Progenitor cell of endocrine pancreas (in vitro differentiated cells): ENCODE data around the gene MYO19. TPM values are rescaled to one million over a fixed set of nuclear protein-coding genes. Genes with fewer than 3 reads are reported as not detected.
"Not testable (repeated sequence)": the region's sequence is repeated elsewhere in the genome, so short reads cannot be mapped to it uniquely, and the experiment has no call there.

Experiments used
- DNase-seq: peaks from one replicate; pipeline ENCODE4 v3.0.0; 2021; ENCODE audit warnings: low spot score; ENCODE audit not compliant: unreplicated experiment
- H3K27ac Mint-ChIP-seq: 2 replicates; pipeline ENCODE4 v1.8.0; 2021; ENCODE audit warnings: mild to moderate bottlenecking, moderate library complexity, mixed read lengths
- H3K27me3 Mint-ChIP-seq: 2 replicates; pipeline ENCODE4 v1.8.0; 2021; ENCODE audit warnings: mixed read lengths
- H3K36me3 Mint-ChIP-seq: 2 replicates; pipeline ENCODE4 v1.8.0; 2022; ENCODE audit warnings: mixed read lengths; ENCODE audit not compliant: insufficient read depth
- H3K4me1 Mint-ChIP-seq: 2 replicates; pipeline ENCODE4 v1.8.0; 2021; ENCODE audit warnings: low read depth, mixed read lengths
- H3K4me3 Mint-ChIP-seq: 2 replicates; pipeline ENCODE4 v1.8.0; 2021; ENCODE audit warnings: low read depth, mild to moderate bottlenecking, moderate library complexity, mixed read lengths
- H3K9me3 Mint-ChIP-seq: 2 replicates; pipeline ENCODE4 v1.8.0; 2021; ENCODE audit warnings: low read depth, mixed read lengths
- CTCF ChIP-seq: fragments of 200-600 bp; sonication (generic); IDR thresholded peaks from one replicate; pipeline ENCODE4 v1.5.0; 2021; ENCODE audit warnings: antibody characterized with exemption, mild to moderate bottlenecking; ENCODE audit not compliant: unreplicated experiment
- total RNA-seq: library from RNA; stranded (reverse); gene quantifications from 2 replicates; pipeline ENCODE4 v1.2.1, GENCODE V29; 2021

MYO19 gene
- total RNA-seq, 1 donor from 2014 or later, result 82.2 TPM

GRCh38 chr17:36510636-36511035 is 24.0 kb downstream of the MYO19 start:
- H3K4me3 Mint-ChIP-seq, result no peak overlapping the region
- no peak for TF ChIP-seq CTCF
- H3K4me1 Mint-ChIP-seq, result no peaks in the 10 kb centered on the region
- peaks cover 3% of the 10 kb centered on the region for H3K36me3 Mint-ChIP-seq
- H3K9me3 Mint-ChIP-seq, result no peaks in the 10 kb centered on the region
- DNase-seq, result no peak
- no peak overlapping the region for H3K27ac Mint-ChIP-seq
- H3K27me3 Mint-ChIP-seq, result no peaks in the 10 kb centered on the region

DNA sequence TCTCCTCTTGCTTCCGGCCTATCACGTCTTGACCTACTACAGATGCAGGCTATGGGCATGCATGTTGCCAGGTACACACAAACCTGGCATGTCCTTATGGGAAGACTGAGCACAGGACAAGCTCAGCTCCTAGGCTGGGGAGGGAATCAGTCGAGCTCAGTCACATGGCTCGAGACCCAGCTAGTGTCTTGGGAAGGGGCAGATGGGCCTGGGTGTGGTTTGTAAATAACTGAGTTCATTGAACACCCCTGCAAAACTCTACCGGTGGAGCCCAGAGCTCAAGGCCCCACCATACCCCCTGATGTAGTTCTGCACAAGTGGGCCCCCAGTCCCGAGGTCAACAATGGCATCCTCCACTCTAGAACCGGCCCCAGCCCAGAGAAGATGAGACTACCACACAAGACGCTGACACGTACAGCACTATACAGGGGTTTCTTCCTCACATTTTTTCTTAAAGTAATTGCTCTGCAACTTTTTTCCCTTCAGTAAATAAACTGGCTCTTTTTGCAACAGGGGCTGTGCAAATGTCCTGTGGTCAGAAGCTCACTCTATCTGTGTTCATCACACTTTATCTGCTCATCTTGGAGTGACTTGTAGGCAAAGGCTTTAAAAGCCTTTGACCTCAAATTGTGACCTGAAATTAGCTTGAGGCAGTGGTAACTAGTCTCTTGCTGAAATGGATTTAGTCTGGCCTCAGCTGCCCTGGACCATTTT is 25.2 kb downstream of the MYO19 start:
- Mint-ChIP-seq H3K27me3 (no peaks in the 10 kb centered on the region), H3K27ac (no peak overlapping the region), H3K4me3 (no peak overlapping the region), H3K36me3 (peaks cover 5% of the 10 kb centered on the region), H3K9me3 (no peaks in the 10 kb centered on the region), H3K4me1 (no peaks in the 10 kb centered on the region)
- no peak for DNase-seq
- no peak for TF ChIP-seq CTCF

DNA sequence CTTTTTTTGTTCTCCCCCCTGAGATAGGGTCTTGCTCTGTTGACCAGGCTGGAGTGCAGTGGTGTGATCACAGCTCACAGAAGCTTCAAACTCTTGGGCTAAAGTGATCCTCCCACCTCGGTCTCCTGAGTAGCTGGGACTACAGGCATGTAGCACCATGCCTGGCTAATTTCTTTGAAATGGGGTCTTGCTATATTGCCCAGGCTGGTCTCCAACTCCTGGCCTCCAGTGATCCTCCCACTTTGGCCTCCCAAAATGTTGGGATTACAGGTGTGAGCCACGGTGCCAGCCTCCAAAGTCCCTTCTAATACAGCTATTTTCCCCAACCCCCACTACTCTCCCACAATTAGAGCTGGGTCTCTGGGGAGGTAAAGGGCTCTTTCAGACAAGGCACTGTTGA is 26.2 kb downstream of the MYO19 start:
- H3K36me3 Mint-ChIP-seq, DNase-seq, H3K27ac Mint-ChIP-seq, H3K27me3 Mint-ChIP-seq, H3K4me1 Mint-ChIP-seq, H3K4me3 Mint-ChIP-seq, H3K9me3 Mint-ChIP-seq: not testable (repeated sequence)

DNA sequence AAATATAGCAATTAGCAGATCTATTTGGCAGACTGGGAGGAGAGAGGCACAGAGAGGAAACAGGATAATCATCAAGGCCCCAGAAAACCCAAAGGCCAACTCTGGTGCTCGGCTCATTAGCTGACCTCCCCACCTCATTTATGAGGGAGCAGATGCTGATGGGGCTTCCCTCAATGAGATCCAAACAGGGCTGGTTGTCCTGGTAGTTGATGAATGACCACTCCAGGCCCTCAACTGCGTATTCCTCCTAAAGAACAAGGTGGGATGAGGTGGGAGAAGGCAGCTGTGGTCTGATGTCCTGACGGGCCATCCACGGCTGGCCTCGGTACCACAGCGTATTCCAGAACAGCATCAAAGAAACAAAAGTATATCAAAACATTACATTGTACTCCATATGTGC is 27.4 kb downstream of the MYO19 start:
- Mint-ChIP-seq H3K36me3 (peaks cover 5% of the 10 kb centered on the region), H3K27me3 (no peaks in the 10 kb centered on the region), H3K9me3 (no peaks in the 10 kb centered on the region), H3K27ac (no peak overlapping the region), H3K4me1 (no peaks in the 10 kb centered on the region), H3K4me3 (no peak overlapping the region)
- no peak for DNase-seq
- no peak for TF ChIP-seq CTCF

GRCh38 chr17:36506831-36507230 is 27.8 kb downstream of the MYO19 start:
- no peak overlapping the region for H3K27ac Mint-ChIP-seq
- DNase-seq, result no peak

More at GRCh38 chr17:36506831-36507230, 27.8 kb downstream of the MYO19 start:
- Mint-ChIP-seq H3K9me3 (no peaks in the 10 kb centered on the region), H3K27me3 (no peaks in the 10 kb centered on the region), H3K4me1 (no peaks in the 10 kb centered on the region), H3K4me3 (no peak overlapping the region), H3K36me3 (peaks cover 5% of the 10 kb centered on the region)
- no peak for TF ChIP-seq CTCF
